Superior temporal gyrus (tissue), 1 donor: Measurements from ENCODE around the gene LIMK2.
"Not testable (repeated sequence)": the region's sequence is repeated elsewhere in the genome, so short reads cannot be mapped to it uniquely, and the experiment has no call there.

Experiments used
- DNase-seq: peaks from one replicate; pipeline ENCODE4 v3.0.0-alpha.2; 2016; ENCODE audit errors: extremely low spot score

LIMK2 gene

GRCh38 chr22:31211862-31212730 lies at the start of gene LIMK2:
Gene LIMK2, plus strand, starts transcription at chr22:31212298. Its CDS starts 111 bp downstream, at chr22:31212409.
- peak; percentile 89 for DNase-seq

- no peak for DNase-seq
These were observed 41.1 kb upstream of the LIMK2 start for GRCh38 chr22:31170971-31171370.

- not testable (repeated sequence) for DNase-seq
These were observed 40.4 kb upstream of the LIMK2 start for GRCh38 chr22:31171734-31172133.

- no peak for DNase-seq
These were observed 38.5 kb upstream of the LIMK2 start for GRCh38 chr22:31173386-31174145.

GRCh38 chr22:31176923-31177322 lies 35.2 kb upstream of the LIMK2 start:
- no peak for DNase-seq

GRCh38 chr22:31177420-31178162 lies 34.5 kb upstream of the LIMK2 start:
- DNase-seq, result no peak

GRCh38 chr22:31178859-31179258 lies 33.2 kb upstream of the LIMK2 start:
- no peak for DNase-seq

- no peak for DNase-seq
These were observed 32.8 kb upstream of the LIMK2 start for GRCh38 chr22:31179345-31179744.

GRCh38 chr22:31184015-31184414 lies 28.1 kb upstream of the LIMK2 start:
- DNase-seq, result no peak

- no peak for DNase-seq
These were observed 27.0 kb upstream of the LIMK2 start for GRCh38 chr22:31185056-31185455.

GRCh38 chr22:31187627-31188026 lies 24.5 kb upstream of the LIMK2 start:
- no peak for DNase-seq

- no peak for DNase-seq
These were observed 19.6 kb upstream of the LIMK2 start for GRCh38 chr22:31192513-31192912.

- peak; percentile 56 for DNase-seq
These were observed 19.0 kb upstream of the LIMK2 start for GRCh38 chr22:31193092-31193491.

GRCh38 chr22:31194681-31195080 lies 17.4 kb upstream of the LIMK2 start:
- not testable (repeated sequence) for DNase-seq

GRCh38 chr22:31199187-31199586 lies 12.9 kb upstream of the LIMK2 start:
- no peak for DNase-seq

- not testable (repeated sequence) for DNase-seq
These were observed 7.6 kb upstream of the LIMK2 start for GRCh38 chr22:31204352-31204984.

GRCh38 chr22:31205059-31205458 lies 7.0 kb upstream of the LIMK2 start:
- not testable (repeated sequence) for DNase-seq

- DNase-seq, result not testable (repeated sequence)
These were observed 5.6 kb upstream of the LIMK2 start for GRCh38 chr22:31206460-31206859.

- DNase-seq, result no peak
These were observed 5.0 kb upstream of the LIMK2 start for GRCh38 chr22:31206896-31207687.

GRCh38 chr22:31210556-31211421 lies 1.3 kb upstream of the LIMK2 start:
- no peak for DNase-seq
